ENCODE measurements around the gene SLC6A6.

DNA sequence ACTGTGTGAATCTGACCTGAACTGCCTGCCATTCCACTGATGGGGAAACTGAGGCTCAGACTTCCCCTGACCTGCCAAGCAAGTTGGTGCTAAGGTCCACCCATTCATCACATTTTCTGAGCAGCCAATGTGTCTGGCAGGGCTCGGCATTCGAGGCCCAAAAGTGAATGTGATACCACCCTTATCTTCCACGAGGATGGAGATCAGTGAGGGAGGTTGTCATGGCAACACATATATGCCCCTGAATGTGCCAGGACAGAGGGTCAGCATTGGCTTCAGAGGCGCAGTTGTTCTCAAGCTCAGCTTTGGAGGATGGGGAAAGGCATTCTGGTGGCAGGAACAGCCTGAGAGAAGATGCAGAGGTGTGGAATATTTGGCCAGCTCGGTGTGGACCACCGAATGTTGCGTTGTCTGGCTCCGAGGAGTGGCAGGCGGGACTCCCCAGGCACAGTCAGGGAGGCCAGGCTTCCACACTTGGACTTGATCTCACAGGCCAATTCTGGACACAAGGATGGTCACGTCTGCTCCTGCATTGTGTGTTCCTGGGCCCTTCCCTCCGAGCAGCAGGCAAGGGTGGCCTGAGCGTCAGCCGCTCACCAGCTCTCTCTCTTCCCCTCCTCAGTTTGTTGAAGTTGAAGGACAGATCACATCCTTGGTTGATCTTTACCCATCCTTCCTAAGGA lies 74.3 kb downstream of the SLC6A6 start:
- TF ChIP-seq, protein P1, sequence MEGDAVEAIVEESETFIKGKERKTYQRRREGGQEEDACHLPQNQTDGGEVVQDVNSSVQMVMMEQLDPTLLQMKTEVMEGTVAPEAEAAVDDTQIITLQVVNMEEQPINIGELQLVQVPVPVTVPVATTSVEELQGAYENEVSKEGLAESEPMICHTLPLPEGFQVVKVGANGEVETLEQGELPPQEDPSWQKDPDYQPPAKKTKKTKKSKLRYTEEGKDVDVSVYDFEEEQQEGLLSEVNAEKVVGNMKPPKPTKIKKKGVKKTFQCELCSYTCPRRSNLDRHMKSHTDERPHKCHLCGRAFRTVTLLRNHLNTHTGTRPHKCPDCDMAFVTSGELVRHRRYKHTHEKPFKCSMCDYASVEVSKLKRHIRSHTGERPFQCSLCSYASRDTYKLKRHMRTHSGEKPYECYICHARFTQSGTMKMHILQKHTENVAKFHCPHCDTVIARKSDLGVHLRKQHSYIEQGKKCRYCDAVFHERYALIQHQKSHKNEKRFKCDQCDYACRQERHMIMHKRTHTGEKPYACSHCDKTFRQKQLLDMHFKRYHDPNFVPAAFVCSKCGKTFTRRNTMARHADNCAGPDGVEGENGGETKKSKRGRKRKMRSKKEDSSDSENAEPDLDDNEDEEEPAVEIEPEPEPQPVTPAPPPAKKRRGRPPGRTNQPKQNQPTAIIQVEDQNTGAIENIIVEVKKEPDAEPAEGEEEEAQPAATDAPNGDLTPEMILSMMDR (IDR thresholded peaks at IDR 0.05), result no peak
- TF ChIP-seq EZH2 (IDR thresholded peaks at IDR 0.05), result no peak

All from neural progenitor cell (in vitro differentiated cells).